ENCODE data around the gene GNAQ. TPM values are rescaled to one million over a fixed set of nuclear protein-coding genes. Genes with fewer than 3 reads are reported as not detected.

The GNAQ gene
- total and polyA plus RNA-seq, 2 experiments from 2014 or later: 21.1 to 43.1 TPM

DNA sequence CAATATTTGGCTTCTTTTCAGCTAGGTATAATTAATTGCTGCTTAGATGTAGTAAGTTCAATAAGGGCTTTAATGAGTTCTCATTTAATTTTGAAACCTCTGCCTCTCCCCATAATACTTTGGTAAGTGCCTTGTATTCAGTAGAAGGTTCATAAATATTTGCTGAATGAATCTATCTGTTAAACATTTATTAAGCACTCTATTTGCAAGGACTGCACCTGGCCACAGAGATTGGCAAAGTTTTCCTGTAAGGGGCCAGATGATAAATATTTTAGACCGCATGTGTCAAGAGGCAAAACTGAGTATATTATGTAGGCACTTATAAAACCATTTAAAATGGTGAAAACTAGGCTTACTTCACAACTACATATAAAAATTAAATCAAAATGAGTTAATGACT is 364.5 kb downstream of the GNAQ start:
- TF ChIP-seq ZNF114 (CRISPR knock-in tag; IDR thresholded peaks at IDR 0.05) (no peak), STAT1 (IDR thresholded peaks at IDR 0.05; ENCODE audit: unreplicated experiment) (no peak), JUNB (IDR thresholded peaks at IDR 0.05; ENCODE audit: unreplicated experiment) (no peak), POLR2AphosphoS5 (IDR thresholded peaks at IDR 0.05; ENCODE audit: low read depth) (no peak), ZNF331 (CRISPR knock-in tag; IDR thresholded peaks at IDR 0.05; ENCODE audit: low read depth) (no peak), EZH2phosphoT487 (IDR thresholded peaks at IDR 0.05; ENCODE audit: unreplicated experiment) (no peak), NANOG (IDR thresholded peaks at IDR 0.05; ENCODE audit: borderline replicate concordance) (no peak)
- TF ChIP-seq, protein P1, sequence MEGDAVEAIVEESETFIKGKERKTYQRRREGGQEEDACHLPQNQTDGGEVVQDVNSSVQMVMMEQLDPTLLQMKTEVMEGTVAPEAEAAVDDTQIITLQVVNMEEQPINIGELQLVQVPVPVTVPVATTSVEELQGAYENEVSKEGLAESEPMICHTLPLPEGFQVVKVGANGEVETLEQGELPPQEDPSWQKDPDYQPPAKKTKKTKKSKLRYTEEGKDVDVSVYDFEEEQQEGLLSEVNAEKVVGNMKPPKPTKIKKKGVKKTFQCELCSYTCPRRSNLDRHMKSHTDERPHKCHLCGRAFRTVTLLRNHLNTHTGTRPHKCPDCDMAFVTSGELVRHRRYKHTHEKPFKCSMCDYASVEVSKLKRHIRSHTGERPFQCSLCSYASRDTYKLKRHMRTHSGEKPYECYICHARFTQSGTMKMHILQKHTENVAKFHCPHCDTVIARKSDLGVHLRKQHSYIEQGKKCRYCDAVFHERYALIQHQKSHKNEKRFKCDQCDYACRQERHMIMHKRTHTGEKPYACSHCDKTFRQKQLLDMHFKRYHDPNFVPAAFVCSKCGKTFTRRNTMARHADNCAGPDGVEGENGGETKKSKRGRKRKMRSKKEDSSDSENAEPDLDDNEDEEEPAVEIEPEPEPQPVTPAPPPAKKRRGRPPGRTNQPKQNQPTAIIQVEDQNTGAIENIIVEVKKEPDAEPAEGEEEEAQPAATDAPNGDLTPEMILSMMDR (conservative IDR thresholded peaks at IDR 0.05; ENCODE audit: low read depth in 2 of 2): no peak
- TF ChIP-seq, protein P2, sequence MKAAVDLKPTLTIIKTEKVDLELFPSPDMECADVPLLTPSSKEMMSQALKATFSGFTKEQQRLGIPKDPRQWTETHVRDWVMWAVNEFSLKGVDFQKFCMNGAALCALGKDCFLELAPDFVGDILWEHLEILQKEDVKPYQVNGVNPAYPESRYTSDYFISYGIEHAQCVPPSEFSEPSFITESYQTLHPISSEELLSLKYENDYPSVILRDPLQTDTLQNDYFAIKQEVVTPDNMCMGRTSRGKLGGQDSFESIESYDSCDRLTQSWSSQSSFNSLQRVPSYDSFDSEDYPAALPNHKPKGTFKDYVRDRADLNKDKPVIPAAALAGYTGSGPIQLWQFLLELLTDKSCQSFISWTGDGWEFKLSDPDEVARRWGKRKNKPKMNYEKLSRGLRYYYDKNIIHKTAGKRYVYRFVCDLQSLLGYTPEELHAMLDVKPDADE (IDR thresholded peaks at IDR 0.05): no peak
- TF ChIP-seq, protein P3, sequence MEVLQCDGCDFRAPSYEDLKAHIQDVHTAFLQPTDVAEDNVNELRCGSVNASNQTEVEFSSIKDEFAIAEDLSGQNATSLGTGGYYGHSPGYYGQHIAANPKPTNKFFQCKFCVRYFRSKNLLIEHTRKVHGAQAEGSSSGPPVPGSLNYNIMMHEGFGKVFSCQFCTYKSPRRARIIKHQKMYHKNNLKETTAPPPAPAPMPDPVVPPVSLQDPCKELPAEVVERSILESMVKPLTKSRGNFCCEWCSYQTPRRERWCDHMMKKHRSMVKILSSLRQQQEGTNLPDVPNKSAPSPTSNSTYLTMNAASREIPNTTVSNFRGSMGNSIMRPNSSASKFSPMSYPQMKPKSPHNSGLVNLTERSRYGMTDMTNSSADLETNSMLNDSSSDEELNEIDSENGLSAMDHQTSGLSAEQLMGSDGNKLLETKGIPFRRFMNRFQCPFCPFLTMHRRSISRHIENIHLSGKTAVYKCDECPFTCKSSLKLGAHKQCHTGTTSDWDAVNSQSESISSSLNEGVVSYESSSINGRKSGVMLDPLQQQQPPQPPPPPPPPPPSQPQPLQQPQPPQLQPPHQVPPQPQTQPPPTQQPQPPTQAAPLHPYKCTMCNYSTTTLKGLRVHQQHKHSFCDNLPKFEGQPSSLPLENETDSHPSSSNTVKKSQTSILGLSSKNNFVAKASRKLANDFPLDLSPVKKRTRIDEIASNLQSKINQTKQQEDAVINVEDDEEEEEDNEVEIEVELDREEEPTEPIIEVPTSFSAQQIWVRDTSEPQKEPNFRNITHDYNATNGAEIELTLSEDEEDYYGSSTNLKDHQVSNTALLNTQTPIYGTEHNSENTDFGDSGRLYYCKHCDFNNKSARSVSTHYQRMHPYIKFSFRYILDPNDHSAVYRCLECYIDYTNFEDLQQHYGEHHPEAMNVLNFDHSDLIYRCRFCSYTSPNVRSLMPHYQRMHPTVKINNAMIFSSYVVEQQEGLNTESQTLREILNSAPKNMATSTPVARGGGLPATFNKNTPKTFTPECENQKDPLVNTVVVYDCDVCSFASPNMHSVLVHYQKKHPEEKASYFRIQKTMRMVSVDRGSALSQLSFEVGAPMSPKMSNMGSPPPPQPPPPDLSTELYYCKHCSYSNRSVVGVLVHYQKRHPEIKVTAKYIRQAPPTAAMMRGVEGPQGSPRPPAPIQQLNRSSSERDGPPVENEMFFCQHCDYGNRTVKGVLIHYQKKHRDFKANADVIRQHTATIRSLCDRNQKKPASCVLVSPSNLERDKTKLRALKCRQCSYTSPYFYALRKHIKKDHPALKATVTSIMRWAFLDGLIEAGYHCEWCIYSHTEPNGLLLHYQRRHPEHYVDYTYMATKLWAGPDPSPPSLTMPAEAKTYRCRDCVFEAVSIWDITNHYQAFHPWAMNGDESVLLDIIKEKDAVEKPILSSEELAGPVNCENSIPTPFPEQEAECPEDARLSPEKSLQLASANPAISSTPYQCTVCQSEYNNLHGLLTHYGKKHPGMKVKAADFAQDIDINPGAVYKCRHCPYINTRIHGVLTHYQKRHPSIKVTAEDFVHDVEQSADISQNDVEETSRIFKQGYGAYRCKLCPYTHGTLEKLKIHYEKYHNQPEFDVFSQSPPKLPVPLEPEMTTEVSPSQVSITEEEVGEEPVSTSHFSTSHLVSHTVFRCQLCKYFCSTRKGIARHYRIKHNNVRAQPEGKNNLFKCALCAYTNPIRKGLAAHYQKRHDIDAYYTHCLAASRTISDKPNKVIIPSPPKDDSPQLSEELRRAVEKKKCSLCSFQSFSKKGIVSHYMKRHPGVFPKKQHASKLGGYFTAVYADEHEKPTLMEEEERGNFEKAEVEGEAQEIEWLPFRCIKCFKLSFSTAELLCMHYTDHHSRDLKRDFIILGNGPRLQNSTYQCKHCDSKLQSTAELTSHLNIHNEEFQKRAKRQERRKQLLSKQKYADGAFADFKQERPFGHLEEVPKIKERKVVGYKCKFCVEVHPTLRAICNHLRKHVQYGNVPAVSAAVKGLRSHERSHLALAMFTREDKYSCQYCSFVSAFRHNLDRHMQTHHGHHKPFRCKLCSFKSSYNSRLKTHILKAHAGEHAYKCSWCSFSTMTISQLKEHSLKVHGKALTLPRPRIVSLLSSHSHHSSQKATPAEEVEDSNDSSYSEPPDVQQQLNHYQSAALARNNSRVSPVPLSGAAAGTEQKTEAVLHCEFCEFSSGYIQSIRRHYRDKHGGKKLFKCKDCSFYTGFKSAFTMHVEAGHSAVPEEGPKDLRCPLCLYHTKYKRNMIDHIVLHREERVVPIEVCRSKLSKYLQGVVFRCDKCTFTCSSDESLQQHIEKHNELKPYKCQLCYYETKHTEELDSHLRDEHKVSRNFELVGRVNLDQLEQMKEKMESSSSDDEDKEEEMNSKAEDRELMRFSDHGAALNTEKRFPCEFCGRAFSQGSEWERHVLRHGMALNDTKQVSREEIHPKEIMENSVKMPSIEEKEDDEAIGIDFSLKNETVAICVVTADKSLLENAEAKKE (CRISPR knock-in tag; IDR thresholded peaks at IDR 0.05): no peak
- no peaks in the 10 kb centered on the region for H3K36me3 Mint-ChIP-seq (ENCODE audit: low read depth)
- no peaks in the 10 kb centered on the region for H3K36me3 ChIP-seq (ENCODE audit: insufficient read depth)
- H3F3A ChIP-seq (replicated peaks; ENCODE audit: low read depth): no peaks in the 10 kb centered on the region
- no peaks in the 10 kb centered on the region for H3K9me3 Mint-ChIP-seq
- H3K4me1 Mint-ChIP-seq: peaks cover 3% of the 10 kb centered on the region; the same call in 2 of the 3 replicates
- ATAC-seq (no peak), DNase-seq (ENCODE audit: low spot score) (no peak)
- no peaks in the 10 kb centered on the region for H3K4me1 ChIP-seq (ENCODE audit: insufficient read depth)
- no peak overlapping the region for H3K4me3 Mint-ChIP-seq
- H3K9me2 ChIP-seq (ENCODE audit: insufficient read depth): no peaks in the 10 kb centered on the region
- H3K27ac ChIP-seq (ENCODE audit: low read depth): no peak overlapping the region
- H3K27me3 Mint-ChIP-seq (ENCODE audit: insufficient read depth, low read depth, poor library complexity): peaks cover 11% of the 10 kb centered on the region
- H2AFZ ChIP-seq: no peak overlapping the region
- H4K20me1 ChIP-seq (replicated peaks; ENCODE audit: insufficient read depth): no peaks in the 10 kb centered on the region
- no peak overlapping the region for H3K4me2 ChIP-seq
- no peak overlapping the region for H3K27ac Mint-ChIP-seq
- H3K4me3 ChIP-seq: no peak overlapping the region
- no peaks in the 10 kb centered on the region for H3K27me3 ChIP-seq (ENCODE audit: insufficient read depth)
- H3K79me2 ChIP-seq (replicated peaks; ENCODE audit: insufficient read depth): no peaks in the 10 kb centered on the region

Other genes starting within 250 kb of the GNAQ start
- gene CEP78, start 204.3 kb upstream of the GNAQ start, total RNA-seq (2014; rRNA removed; shearing (Covaris generic)): 46.6 and 48.3 TPM in 2 replicates
- 18.7 and 19.9 TPM in 2 replicates for gene CEP78, start 204.3 kb upstream of the GNAQ start, polyA plus RNA-seq (2016; fragmentation: Nextera tagmentation; extraction: Ambion mirVana)